Measurements from ENCODE around the gene TMCO4.

TMCO4 gene

DNA sequence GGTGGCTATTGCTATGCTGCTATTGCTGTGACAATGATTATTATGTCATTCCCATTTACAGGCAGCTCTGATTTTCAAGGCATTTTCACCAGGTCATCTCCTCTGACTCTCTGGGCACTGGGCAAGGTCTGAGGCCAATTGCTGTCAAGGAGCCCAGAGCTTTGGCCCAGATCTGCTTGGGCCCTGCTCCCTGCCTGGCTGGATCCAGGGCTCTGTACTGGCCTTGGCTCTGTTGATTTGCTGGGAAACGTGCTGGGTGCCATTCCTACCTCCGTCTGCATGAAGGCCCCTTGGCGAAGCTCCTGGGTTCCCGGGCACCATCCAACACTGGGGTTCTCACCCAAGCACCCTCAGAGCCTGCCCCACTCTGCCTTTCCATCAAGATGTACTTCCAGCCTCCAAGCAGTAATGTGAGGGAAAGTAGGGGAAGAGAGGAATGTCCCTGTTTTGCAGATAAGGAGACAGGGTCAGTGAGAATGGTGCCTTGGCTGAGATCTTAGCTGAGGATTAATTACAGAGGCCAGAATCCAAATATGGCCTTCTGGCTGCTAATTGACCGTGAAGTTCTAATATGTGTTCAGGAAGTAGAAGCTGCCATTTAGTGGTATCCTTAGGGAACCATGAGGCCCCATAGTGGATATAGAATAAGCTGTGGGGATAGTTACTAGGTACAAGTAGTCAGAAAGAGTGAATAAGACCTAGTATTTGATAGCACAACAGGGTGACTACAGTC lies 71.1 kb downstream of the TMCO4 start:
- TF ChIP-seq, protein P1, sequence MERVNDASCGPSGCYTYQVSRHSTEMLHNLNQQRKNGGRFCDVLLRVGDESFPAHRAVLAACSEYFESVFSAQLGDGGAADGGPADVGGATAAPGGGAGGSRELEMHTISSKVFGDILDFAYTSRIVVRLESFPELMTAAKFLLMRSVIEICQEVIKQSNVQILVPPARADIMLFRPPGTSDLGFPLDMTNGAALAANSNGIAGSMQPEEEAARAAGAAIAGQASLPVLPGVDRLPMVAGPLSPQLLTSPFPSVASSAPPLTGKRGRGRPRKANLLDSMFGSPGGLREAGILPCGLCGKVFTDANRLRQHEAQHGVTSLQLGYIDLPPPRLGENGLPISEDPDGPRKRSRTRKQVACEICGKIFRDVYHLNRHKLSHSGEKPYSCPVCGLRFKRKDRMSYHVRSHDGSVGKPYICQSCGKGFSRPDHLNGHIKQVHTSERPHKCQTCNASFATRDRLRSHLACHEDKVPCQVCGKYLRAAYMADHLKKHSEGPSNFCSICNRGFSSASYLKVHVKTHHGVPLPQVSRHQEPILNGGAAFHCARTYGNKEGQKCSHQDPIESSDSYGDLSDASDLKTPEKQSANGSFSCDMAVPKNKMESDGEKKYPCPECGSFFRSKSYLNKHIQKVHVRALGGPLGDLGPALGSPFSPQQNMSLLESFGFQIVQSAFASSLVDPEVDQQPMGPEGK (CRISPR knock-in tag; IDR thresholded peaks at IDR 0.05; ENCODE audit: borderline replicate concordance), result no peak
- TF ChIP-seq, protein P2, sequence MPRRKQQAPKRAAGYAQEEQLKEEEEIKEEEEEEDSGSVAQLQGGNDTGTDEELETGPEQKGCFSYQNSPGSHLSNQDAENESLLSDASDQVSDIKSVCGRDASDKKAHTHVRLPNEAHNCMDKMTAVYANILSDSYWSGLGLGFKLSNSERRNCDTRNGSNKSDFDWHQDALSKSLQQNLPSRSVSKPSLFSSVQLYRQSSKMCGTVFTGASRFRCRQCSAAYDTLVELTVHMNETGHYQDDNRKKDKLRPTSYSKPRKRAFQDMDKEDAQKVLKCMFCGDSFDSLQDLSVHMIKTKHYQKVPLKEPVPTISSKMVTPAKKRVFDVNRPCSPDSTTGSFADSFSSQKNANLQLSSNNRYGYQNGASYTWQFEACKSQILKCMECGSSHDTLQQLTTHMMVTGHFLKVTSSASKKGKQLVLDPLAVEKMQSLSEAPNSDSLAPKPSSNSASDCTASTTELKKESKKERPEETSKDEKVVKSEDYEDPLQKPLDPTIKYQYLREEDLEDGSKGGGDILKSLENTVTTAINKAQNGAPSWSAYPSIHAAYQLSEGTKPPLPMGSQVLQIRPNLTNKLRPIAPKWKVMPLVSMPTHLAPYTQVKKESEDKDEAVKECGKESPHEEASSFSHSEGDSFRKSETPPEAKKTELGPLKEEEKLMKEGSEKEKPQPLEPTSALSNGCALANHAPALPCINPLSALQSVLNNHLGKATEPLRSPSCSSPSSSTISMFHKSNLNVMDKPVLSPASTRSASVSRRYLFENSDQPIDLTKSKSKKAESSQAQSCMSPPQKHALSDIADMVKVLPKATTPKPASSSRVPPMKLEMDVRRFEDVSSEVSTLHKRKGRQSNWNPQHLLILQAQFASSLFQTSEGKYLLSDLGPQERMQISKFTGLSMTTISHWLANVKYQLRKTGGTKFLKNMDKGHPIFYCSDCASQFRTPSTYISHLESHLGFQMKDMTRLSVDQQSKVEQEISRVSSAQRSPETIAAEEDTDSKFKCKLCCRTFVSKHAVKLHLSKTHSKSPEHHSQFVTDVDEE (CRISPR knock-in tag; IDR thresholded peaks at IDR 0.05), result no peak
- TF ChIP-seq ZC3H10 (CRISPR knock-in tag; IDR thresholded peaks at IDR 0.05), result no peak
- TF ChIP-seq TOX (CRISPR knock-in tag; IDR thresholded peaks at IDR 0.05; ENCODE audit: borderline replicate concordance), result no peak
- TF ChIP-seq ZFP3 (CRISPR knock-in tag; IDR thresholded peaks at IDR 0.05), result no peak
- no peak for ATAC-seq

DNA sequence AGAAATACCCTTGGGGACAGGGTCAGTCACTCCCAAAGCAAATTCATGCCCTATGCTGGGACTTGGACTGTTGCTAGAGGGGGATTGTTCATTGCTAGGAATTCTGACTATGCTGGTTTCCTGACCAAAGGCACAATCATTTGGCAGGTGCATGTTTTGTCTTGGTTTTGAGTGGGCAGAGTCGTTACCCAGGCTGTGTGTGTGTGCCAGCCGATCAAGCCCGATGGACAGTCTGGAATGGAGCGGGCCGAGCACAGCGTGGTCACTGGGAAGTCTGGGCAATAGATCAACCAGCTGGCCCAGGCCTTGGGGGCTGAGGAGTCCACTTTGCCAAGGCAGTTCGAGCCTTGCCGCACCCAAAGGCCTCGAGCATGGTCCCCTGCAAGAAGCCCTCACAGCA lies 74.1 kb downstream of the TMCO4 start:
- TF ChIP-seq RARB (CRISPR knock-in tag; IDR thresholded peaks at IDR 0.05) (no peak), ARNTL (CRISPR knock-in tag; IDR thresholded peaks at IDR 0.05; ENCODE audit: borderline replicate concordance, low read depth) (no peak), ZNF565 (CRISPR knock-in tag; conservative IDR thresholded peaks at IDR 0.05; ENCODE audit: low read depth) (no peak), ISL1 (CRISPR knock-in tag; IDR thresholded peaks at IDR 0.05) (no peak), CSDC2 (CRISPR knock-in tag; IDR thresholded peaks at IDR 0.05) (no peak), TCF4 (CRISPR knock-in tag; IDR thresholded peaks at IDR 0.05; ENCODE audit: borderline replicate concordance) (no peak), ZC3H10 (CRISPR knock-in tag; IDR thresholded peaks at IDR 0.05) (no peak), TOX (CRISPR knock-in tag; IDR thresholded peaks at IDR 0.05; ENCODE audit: borderline replicate concordance) (no peak), ZNF8 (CRISPR knock-in tag; IDR thresholded peaks at IDR 0.05) (no peak), PPARA (CRISPR knock-in tag; IDR thresholded peaks at IDR 0.05; ENCODE audit: borderline replicate concordance) (no peak), BACH2 (CRISPR knock-in tag; IDR thresholded peaks at IDR 0.05; ENCODE audit: borderline replicate concordance) (no peak), ZNF70 (CRISPR knock-in tag; IDR thresholded peaks at IDR 0.05) (no peak)
- TF ChIP-seq, protein P1 (CRISPR knock-in tag; IDR thresholded peaks at IDR 0.05; ENCODE audit: borderline replicate concordance), result no peak
- TF ChIP-seq, protein P2 (CRISPR knock-in tag; IDR thresholded peaks at IDR 0.05), result no peak
- TF ChIP-seq, protein P3, sequence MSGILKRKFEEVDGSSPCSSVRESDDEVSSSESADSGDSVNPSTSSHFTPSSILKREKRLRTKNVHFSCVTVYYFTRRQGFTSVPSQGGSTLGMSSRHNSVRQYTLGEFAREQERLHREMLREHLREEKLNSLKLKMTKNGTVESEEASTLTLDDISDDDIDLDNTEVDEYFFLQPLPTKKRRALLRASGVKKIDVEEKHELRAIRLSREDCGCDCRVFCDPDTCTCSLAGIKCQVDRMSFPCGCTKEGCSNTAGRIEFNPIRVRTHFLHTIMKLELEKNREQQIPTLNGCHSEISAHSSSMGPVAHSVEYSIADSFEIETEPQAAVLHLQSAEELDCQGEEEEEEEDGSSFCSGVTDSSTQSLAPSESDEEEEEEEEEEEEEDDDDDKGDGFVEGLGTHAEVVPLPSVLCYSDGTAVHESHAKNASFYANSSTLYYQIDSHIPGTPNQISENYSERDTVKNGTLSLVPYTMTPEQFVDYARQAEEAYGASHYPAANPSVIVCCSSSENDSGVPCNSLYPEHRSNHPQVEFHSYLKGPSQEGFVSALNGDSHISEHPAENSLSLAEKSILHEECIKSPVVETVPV (CRISPR knock-in tag; IDR thresholded peaks at IDR 0.05), result no peak
- TF ChIP-seq, protein P4, sequence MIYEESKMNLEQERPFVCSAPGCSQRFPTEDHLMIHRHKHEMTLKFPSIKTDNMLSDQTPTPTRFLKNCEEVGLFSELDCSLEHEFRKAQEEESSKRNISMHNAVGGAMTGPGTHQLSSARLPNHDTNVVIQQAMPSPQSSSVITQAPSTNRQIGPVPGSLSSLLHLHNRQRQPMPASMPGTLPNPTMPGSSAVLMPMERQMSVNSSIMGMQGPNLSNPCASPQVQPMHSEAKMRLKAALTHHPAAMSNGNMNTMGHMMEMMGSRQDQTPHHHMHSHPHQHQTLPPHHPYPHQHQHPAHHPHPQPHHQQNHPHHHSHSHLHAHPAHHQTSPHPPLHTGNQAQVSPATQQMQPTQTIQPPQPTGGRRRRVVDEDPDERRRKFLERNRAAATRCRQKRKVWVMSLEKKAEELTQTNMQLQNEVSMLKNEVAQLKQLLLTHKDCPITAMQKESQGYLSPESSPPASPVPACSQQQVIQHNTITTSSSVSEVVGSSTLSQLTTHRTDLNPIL (CRISPR knock-in tag; IDR thresholded peaks at IDR 0.05; ENCODE audit: low read depth), result no peak
- ATAC-seq, result no peak
